ENCODE data around the gene SPATA46. TPM values are rescaled to one million over a fixed set of nuclear protein-coding genes. Genes with fewer than 3 reads are reported as not detected.

SPATA46 gene
- total RNA-seq, 4 donors from 2014 or later, result not detected

- 82 to 100% methylated on average over 1 of the region's 1 CpG for WGBS, 2 donors (ENCODE audit: low coverage in 1 of 2)
- no peaks in the 10 kb centered on the region for H3K4me1 ChIP-seq
- no peak overlapping the region for H3K4me3 ChIP-seq
- intact Hi-C loops (cut with DNase I; ENCODE audit: low total_unique reads), result no loop called here
- no peaks in the 10 kb centered on the region for H3K9me3 ChIP-seq
- H3K36me3 ChIP-seq, result no peaks in the 10 kb centered on the region
- no peaks in the 10 kb centered on the region for H3K27me3 ChIP-seq
- TF ChIP-seq, protein P1, sequence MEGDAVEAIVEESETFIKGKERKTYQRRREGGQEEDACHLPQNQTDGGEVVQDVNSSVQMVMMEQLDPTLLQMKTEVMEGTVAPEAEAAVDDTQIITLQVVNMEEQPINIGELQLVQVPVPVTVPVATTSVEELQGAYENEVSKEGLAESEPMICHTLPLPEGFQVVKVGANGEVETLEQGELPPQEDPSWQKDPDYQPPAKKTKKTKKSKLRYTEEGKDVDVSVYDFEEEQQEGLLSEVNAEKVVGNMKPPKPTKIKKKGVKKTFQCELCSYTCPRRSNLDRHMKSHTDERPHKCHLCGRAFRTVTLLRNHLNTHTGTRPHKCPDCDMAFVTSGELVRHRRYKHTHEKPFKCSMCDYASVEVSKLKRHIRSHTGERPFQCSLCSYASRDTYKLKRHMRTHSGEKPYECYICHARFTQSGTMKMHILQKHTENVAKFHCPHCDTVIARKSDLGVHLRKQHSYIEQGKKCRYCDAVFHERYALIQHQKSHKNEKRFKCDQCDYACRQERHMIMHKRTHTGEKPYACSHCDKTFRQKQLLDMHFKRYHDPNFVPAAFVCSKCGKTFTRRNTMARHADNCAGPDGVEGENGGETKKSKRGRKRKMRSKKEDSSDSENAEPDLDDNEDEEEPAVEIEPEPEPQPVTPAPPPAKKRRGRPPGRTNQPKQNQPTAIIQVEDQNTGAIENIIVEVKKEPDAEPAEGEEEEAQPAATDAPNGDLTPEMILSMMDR (IDR thresholded peaks at IDR 0.05), result no peak
- TF ChIP-seq POLR2A (IDR thresholded peaks at IDR 0.05) (no peak), POLR2AphosphoS5 (IDR thresholded peaks at IDR 0.05) (no peak), EP300 (IDR thresholded peaks at IDR 0.05; ENCODE audit: low read depth) (no peak)
- no peak overlapping the region for H3K27ac ChIP-seq
- no peak for DNase-seq
- in situ Hi-C loops (cut with MboI; ENCODE audit: low pct_ligation_motif_present in 1 of 4, low pct_unique_long_range_greater_than_20kb in 1 of 4, low sequenced_read_pairs in 3 of 4), result no loop called here
Measured at GRCh38 chr1:162407539-162407938, 30.9 kb upstream of the SPATA46 start.

- Histone ChIP-seq H3K4me3 (no peak overlapping the region), H3K36me3 (no peaks in the 10 kb centered on the region), H3K4me1 (no peaks in the 10 kb centered on the region), H3K27me3 (no peaks in the 10 kb centered on the region), H3K27ac (no peak overlapping the region), H3K9me3 (no peaks in the 10 kb centered on the region)
- TF ChIP-seq, protein P1 (IDR thresholded peaks at IDR 0.05), result no peak
- TF ChIP-seq POLR2A (IDR thresholded peaks at IDR 0.05) (no peak), EP300 (IDR thresholded peaks at IDR 0.05; ENCODE audit: low read depth) (no peak), POLR2AphosphoS5 (IDR thresholded peaks at IDR 0.05) (no peak)
- 91 to 94% methylated on average over 2 of the region's 2 CpGs for WGBS, 2 donors (ENCODE audit: low coverage in 1 of 2)
- in situ Hi-C loops (cut with MboI; ENCODE audit: low pct_ligation_motif_present in 1 of 4, low pct_unique_long_range_greater_than_20kb in 1 of 4, low sequenced_read_pairs in 3 of 4), result no loop called here
- intact Hi-C loops (cut with DNase I; ENCODE audit: low total_unique reads), result no loop called here
- DNase-seq, result no peak
Measured at GRCh38 chr1:162406811-162407210, 30.2 kb upstream of the SPATA46 start.

- in situ Hi-C loops (cut with MboI; ENCODE audit: low pct_ligation_motif_present in 1 of 4, low pct_unique_long_range_greater_than_20kb in 1 of 4, low sequenced_read_pairs in 3 of 4) (no loop called here), intact Hi-C loops (cut with DNase I; ENCODE audit: low total_unique reads) (no loop called here)
- no peak for TF ChIP-seq EP300 (IDR thresholded peaks at IDR 0.05; ENCODE audit: low read depth)
- TF ChIP-seq POLR2AphosphoS5 (IDR thresholded peaks at IDR 0.05), result no peak
- Histone ChIP-seq H3K4me3 (no peak overlapping the region), H3K36me3 (no peaks in the 10 kb centered on the region), H3K9me3 (no peaks in the 10 kb centered on the region), H3K27me3 (no peaks in the 10 kb centered on the region), H3K27ac (no peak overlapping the region), H3K4me1 (no peaks in the 10 kb centered on the region)
- WGBS, 2 donors (ENCODE audit: low coverage in 1 of 2), result 57 to 61% methylated on average over 5 of the region's 5 CpGs
- DNase-seq, result no peak
Measured at GRCh38 chr1:162405800-162406199, 29.1 kb upstream of the SPATA46 start.

DNA sequence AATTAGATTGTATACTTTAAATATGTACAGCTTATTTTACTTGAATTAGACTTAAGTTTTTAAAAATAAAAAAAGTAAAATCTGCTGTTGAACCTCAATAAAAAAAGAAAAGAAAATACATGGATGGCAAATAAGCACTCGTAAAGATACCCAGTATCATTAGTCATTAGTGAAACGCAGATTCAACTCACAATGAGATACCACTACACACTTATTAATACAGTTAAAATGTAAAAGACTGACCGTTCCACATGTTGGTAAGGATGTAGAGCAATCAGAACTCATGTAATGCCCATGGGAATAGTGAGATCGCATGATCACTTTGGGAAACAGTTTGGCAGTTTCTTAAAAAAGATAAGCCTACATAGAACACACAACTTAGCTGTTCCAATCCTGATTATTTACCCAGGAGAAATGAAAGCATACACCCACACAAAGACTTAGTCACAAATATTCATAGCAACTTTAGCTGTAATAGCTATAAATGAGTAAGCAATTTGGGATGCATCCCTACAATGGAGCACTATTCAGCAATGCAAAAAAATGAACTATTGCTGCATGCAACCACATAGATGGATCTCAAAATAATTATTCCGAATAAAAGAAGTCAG, 28.0 kb upstream of the SPATA46 start:
- no peaks in the 10 kb centered on the region for H3K4me1 ChIP-seq
- no peaks in the 10 kb centered on the region for H3K9me3 ChIP-seq
- H3K27me3 ChIP-seq, result no peaks in the 10 kb centered on the region
- H3K27ac ChIP-seq, result no peak overlapping the region
- H3K36me3 ChIP-seq, result no peaks in the 10 kb centered on the region
- 76 to 93% methylated on average over 5 of the region's 5 CpGs for WGBS, 2 donors (ENCODE audit: low coverage in 1 of 2)
- in situ Hi-C loops (cut with MboI; ENCODE audit: low pct_ligation_motif_present in 1 of 4, low pct_unique_long_range_greater_than_20kb in 1 of 4, low sequenced_read_pairs in 3 of 4) (no loop called here), intact Hi-C loops (cut with DNase I; ENCODE audit: low total_unique reads) (no loop called here)
- TF ChIP-seq POLR2A (IDR thresholded peaks at IDR 0.05) (no peak), EP300 (IDR thresholded peaks at IDR 0.05; ENCODE audit: low read depth) (no peak), POLR2AphosphoS5 (IDR thresholded peaks at IDR 0.05) (no peak)
- TF ChIP-seq, protein P1 (IDR thresholded peaks at IDR 0.05), result no peak
- H3K4me3 ChIP-seq, result no peak overlapping the region
- no peak for DNase-seq
